ENCODE data around the gene NRP1. TPM values are rescaled to one million over a fixed set of nuclear protein-coding genes. Genes with fewer than 3 reads are reported as not detected.

Gene NRP1
- total RNA-seq, 1 donor from 2014 or later = not detected

GRCh38 chr10:33331379-33331694, 3.1 kb downstream of the NRP1 start:
- ChIA-PET CTCF (interaction anchor here (1.1 to 1.7 kb wide), 2 partner anchors 9 to 1307 kb away, joined by 4 read pairs; no protein-coding TSS in a partner anchor), POLR2A (no interaction called here)
- peaks cover 39% of the 10 kb centered on the region for H3K27me3 Mint-ChIP-seq
- peaks cover 14% of the 10 kb centered on the region for H3K4me1 Mint-ChIP-seq
- H3K9me3 Mint-ChIP-seq = no peaks in the 10 kb centered on the region
- intact Hi-C loops (cut with micrococcal nuclease) = loop anchor here (2.0 kb wide), 1 partner anchor 537 kb away; no protein-coding TSS in a partner anchor
- H3K36me3 Mint-ChIP-seq (ENCODE audit: low read depth) = no peaks in the 10 kb centered on the region
- H3K4me3 Mint-ChIP-seq = no peak overlapping the region
- DNase-seq (no peak), ATAC-seq (ENCODE audit: low read depth) (no peak)
- TF ChIP-seq CTCF (IDR thresholded peaks at IDR 0.05) = no peak
- H3K27ac Mint-ChIP-seq = no peak overlapping the region

- DNase-seq (peak; percentile 32), ATAC-seq (ENCODE audit: low read depth) (peak; percentile 37)
- Mint-ChIP-seq H3K9me3 (no peaks in the 10 kb centered on the region), H3K36me3 (ENCODE audit: low read depth) (no peaks in the 10 kb centered on the region), H3K27ac (no peak overlapping the region), H3K27me3 (peaks cover 38% of the 10 kb centered on the region), H3K4me1 (peaks cover 14% of the 10 kb centered on the region), H3K4me3 (no peak overlapping the region)
- peak; percentile 60 for TF ChIP-seq CTCF (IDR thresholded peaks at IDR 0.05)
- CTCF ChIA-PET = interaction anchor here (1.0 to 1.7 kb wide), 3 partner anchors 9 to 1308 kb away, joined by 3 to 4 read pairs (median 4); no protein-coding TSS in a partner anchor
- intact Hi-C loops (cut with micrococcal nuclease) = loop anchor here (1.0 to 2.0 kb wide), 2 partner anchors 536 to 1307 kb away; no protein-coding TSS in a partner anchor
- POLR2A ChIA-PET = no interaction called here
Observed at GRCh38 chr10:33330543-33331378, 3.7 kb downstream of the NRP1 start.

GRCh38 chr10:33329178-33329577, 5.3 kb downstream of the NRP1 start:
- H3K27me3 Mint-ChIP-seq = peaks cover 38% of the 10 kb centered on the region
- no peaks in the 10 kb centered on the region for H3K36me3 Mint-ChIP-seq (ENCODE audit: low read depth)
- no peak overlapping the region for H3K27ac Mint-ChIP-seq
- no peak overlapping the region for H3K4me3 Mint-ChIP-seq
- POLR2A ChIA-PET = no interaction called here
- peaks cover 10% of the 10 kb centered on the region for H3K4me1 Mint-ChIP-seq
- intact Hi-C loops (cut with micrococcal nuclease) = no loop called here
- no peak for TF ChIP-seq CTCF (IDR thresholded peaks at IDR 0.05)
- H3K9me3 Mint-ChIP-seq = no peaks in the 10 kb centered on the region
- ATAC-seq (ENCODE audit: low read depth) (no peak), DNase-seq (no peak)
- CTCF ChIA-PET = interaction anchor here (0.6 to 1.7 kb wide), 3 partner anchors 10 to 1309 kb away, joined by 3 to 7 read pairs (median 3); no protein-coding TSS in a partner anchor

- TF ChIP-seq CTCF (IDR thresholded peaks at IDR 0.05) = no peak
- CTCF ChIA-PET = interaction anchor here (1.7 to 2.1 kb wide), 2 partner anchors 9 to 1310 kb away, joined by 6 to 7 read pairs; no protein-coding TSS in a partner anchor
Observed at GRCh38 chr10:33328253-33328652, 6.2 kb downstream of the NRP1 start.

GRCh38 chr10:33327751-33328150, 6.7 kb downstream of the NRP1 start:
- H3K36me3 Mint-ChIP-seq (ENCODE audit: low read depth) = no peaks in the 10 kb centered on the region
- no peak overlapping the region for H3K27ac Mint-ChIP-seq
- intact Hi-C loops (cut with micrococcal nuclease) = no loop called here
- CTCF ChIA-PET = interaction anchor here (1.7 to 2.1 kb wide), 2 partner anchors 9 to 1311 kb away, joined by 6 to 7 read pairs; no protein-coding TSS in a partner anchor
- H3K4me3 Mint-ChIP-seq = no peak overlapping the region
- no peak for TF ChIP-seq CTCF (IDR thresholded peaks at IDR 0.05)
- DNase-seq = no peak
- no peak for ATAC-seq (ENCODE audit: low read depth)
- POLR2A ChIA-PET = no interaction called here
- H3K4me1 Mint-ChIP-seq = peaks cover 2% of the 10 kb centered on the region
- peaks cover 25% of the 10 kb centered on the region for H3K27me3 Mint-ChIP-seq
- no peaks in the 10 kb centered on the region for H3K9me3 Mint-ChIP-seq

More at GRCh38 chr10:33328253-33328652, 6.2 kb downstream of the NRP1 start:
- H3K4me1 Mint-ChIP-seq = peaks cover 2% of the 10 kb centered on the region
- no peak overlapping the region for H3K4me3 Mint-ChIP-seq
- H3K9me3 Mint-ChIP-seq = no peaks in the 10 kb centered on the region
- no peaks in the 10 kb centered on the region for H3K36me3 Mint-ChIP-seq (ENCODE audit: low read depth)
- POLR2A ChIA-PET = no interaction called here
- ATAC-seq (ENCODE audit: low read depth) = no peak
- peaks cover 30% of the 10 kb centered on the region for H3K27me3 Mint-ChIP-seq
- no peak for DNase-seq
- no peak overlapping the region for H3K27ac Mint-ChIP-seq
- intact Hi-C loops (cut with micrococcal nuclease) = no loop called here
